Measurements from ENCODE around the gene ZNF618. TPM values are rescaled to one million over a fixed set of nuclear protein-coding genes. Genes with fewer than 3 reads are reported as not detected.

ZNF618 gene
- total and polyA plus RNA-seq, 8 donors, result 5.1 to 14.0 (median 8.1) TPM

DNA sequence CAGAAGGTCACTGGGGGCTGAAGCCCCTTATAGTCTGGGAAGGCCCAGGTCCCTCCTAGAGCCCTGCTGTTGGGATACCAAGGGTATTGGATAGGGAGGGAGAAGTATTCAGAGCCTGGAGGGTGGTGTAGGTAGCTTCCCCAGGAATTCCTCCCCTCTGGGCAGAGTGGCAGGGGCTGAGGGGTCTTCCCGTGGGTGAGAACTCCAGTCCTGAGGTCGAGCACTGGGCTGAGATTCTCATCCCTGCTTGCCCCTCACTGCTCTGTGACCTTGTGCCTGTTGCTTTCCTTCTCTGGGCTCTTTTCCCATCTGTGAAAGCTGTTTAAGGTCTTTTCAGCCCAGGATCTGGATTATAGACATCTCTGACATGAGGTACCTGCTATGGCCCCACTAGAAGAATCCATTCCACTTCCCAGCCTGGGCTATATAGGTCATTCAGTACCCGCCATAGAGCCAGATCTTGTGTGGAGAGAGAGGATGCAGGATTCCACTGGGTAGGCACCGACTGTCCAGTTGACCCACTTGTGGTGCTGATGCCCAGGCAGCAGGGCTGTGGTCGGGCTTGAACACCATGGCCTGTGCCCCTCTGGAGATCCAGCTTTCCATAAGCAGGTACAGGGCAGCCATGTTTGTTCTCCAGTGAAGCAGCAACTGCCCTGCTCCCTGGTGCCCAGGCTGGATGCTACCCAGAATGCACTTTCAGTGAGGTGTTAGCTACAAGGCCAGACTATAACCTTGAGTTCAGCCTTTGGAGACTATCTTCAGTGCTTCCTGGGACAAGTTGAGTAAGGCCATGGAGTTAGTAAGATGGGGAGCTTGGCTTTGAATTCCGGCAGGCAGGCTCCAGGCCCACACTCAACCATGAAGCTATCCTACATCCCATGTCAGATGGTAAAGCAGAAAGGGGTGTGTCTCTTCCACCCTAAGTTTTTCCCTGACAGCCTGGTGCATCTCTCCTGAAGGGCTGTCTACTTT lies 141.9 kb downstream of the ZNF618 start:
- H3K9me3 ChIP-seq, result peaks cover 0 to 2% (median 0%) of the 10 kb centered on the region in 4 donors
- ATAC-seq, result no peak
- H3K27me3 ChIP-seq, result no peaks in the 10 kb centered on the region
- TF ChIP-seq, protein P1, sequence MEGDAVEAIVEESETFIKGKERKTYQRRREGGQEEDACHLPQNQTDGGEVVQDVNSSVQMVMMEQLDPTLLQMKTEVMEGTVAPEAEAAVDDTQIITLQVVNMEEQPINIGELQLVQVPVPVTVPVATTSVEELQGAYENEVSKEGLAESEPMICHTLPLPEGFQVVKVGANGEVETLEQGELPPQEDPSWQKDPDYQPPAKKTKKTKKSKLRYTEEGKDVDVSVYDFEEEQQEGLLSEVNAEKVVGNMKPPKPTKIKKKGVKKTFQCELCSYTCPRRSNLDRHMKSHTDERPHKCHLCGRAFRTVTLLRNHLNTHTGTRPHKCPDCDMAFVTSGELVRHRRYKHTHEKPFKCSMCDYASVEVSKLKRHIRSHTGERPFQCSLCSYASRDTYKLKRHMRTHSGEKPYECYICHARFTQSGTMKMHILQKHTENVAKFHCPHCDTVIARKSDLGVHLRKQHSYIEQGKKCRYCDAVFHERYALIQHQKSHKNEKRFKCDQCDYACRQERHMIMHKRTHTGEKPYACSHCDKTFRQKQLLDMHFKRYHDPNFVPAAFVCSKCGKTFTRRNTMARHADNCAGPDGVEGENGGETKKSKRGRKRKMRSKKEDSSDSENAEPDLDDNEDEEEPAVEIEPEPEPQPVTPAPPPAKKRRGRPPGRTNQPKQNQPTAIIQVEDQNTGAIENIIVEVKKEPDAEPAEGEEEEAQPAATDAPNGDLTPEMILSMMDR (IDR thresholded peaks at IDR 0.05), result no peak
- intact Hi-C loops (cut with DNase I), result no loop called here
- no peak overlapping the region for H3K4me3 ChIP-seq
- 89 to 92% methylated on average over 6 of the region's 6 CpGs for WGBS, 2 donors
- H3K27ac ChIP-seq, result no peak overlapping the region
- no peak for FAIRE-seq
- peak in 1 of 6 donors; percentile 46 for DNase-seq
- no peaks in the 10 kb centered on the region for H3K4me1 ChIP-seq
- H3K36me3 ChIP-seq, result peaks cover 0 to 7% (median 0%) of the 10 kb centered on the region in 3 donors

- ATAC-seq, result no peak
- peaks cover 0 to 12% (median 0%) of the 10 kb centered on the region in 3 donors for H3K36me3 ChIP-seq
- no peak for FAIRE-seq
Measured at GRCh38 chr9:114021578-114021977, 145.5 kb downstream of the ZNF618 start.

DNA sequence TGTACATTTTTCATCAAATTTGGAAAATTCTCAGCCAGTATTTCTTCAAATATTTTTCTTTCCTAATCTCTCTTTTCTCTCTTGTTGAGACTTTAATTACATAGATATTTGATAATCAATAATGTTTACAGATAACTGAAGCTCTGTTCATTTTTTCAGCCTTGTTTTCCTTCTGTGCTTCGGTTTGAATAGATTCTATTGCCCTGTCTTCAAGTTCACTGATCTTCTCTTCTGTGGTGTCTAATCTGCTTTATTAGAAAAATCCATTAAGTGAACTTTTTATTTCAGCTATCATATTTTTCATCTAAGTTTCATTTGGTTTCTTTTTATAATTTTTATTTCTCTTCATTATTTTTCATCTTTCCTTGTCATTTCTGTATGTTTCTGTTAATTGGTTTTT lies 147.9 kb downstream of the ZNF618 start:
- ATAC-seq, result no peak
- no peak for FAIRE-seq
- H3K27me3 ChIP-seq, result no peaks in the 10 kb centered on the region
- TF ChIP-seq, protein P1 (IDR thresholded peaks at IDR 0.05), result no peak
- H3K9me3 ChIP-seq, result peaks cover 0 to 2% (median 0%) of the 10 kb centered on the region in 4 donors
- intact Hi-C loops (cut with DNase I), result no loop called here
- H3K36me3 ChIP-seq, result peaks cover 0 to 4% (median under 1%) of the 10 kb centered on the region in 3 donors
- WGBS, 2 donors, result 94 to 98% methylated on average over 1 of the region's 1 CpG
- H3K4me3 ChIP-seq, result no peak overlapping the region
- no peak overlapping the region for H3K27ac ChIP-seq
- no peak for DNase-seq
- no peaks in the 10 kb centered on the region for H3K4me1 ChIP-seq

More at GRCh38 chr9:114021578-114021977, 145.5 kb downstream of the ZNF618 start:
- Histone ChIP-seq H3K9me3 (peaks cover 0 to 2% (median 0%) of the 10 kb centered on the region in 4 donors), H3K27ac (no peak overlapping the region), H3K4me1 (no peaks in the 10 kb centered on the region), H3K4me3 (no peak overlapping the region), H3K27me3 (no peaks in the 10 kb centered on the region)
- TF ChIP-seq, protein P1 (IDR thresholded peaks at IDR 0.05), result no peak
- intact Hi-C loops (cut with DNase I), result no loop called here
- no peak for DNase-seq
- WGBS, 2 donors, result 90 to 97% methylated on average over 3 of the region's 3 CpGs

- H3K9me3 ChIP-seq, result peaks cover 0 to 2% (median 0%) of the 10 kb centered on the region in 4 donors
- H3K36me3 ChIP-seq, result peaks cover 0 to 4% (median 4%) of the 10 kb centered on the region in 3 donors
- DNase-seq, result no peak
- intact Hi-C loops (cut with DNase I), result no loop called here
- H3K4me1 ChIP-seq, result no peaks in the 10 kb centered on the region
- ATAC-seq, result no peak
- 95 to 100% methylated on average over 3 of the region's 3 CpGs for WGBS, 2 donors
- TF ChIP-seq, protein P1 (IDR thresholded peaks at IDR 0.05), result no peak
- H3K27ac ChIP-seq, result no peak overlapping the region
- H3K4me3 ChIP-seq, result no peak overlapping the region
- H3K27me3 ChIP-seq, result no peaks in the 10 kb centered on the region
- FAIRE-seq, result no peak
Measured at GRCh38 chr9:114025196-114025753, 149.2 kb downstream of the ZNF618 start.
